Smooth muscle cell of the pulmonary artery (primary cell): ENCODE measurements around the gene GPR155. TPM values are rescaled to one million over a fixed set of nuclear protein-coding genes. Genes with fewer than 3 reads are reported as not detected.

Experiments
- total RNA-seq: library from RNA; depleted of rRNA; stranded (reverse); fragments of >200 nt; gene quantifications from 2 replicates; pipeline ENCODE4 v1.2.3, GENCODE V29; 2014

GPR155 gene, protein sequence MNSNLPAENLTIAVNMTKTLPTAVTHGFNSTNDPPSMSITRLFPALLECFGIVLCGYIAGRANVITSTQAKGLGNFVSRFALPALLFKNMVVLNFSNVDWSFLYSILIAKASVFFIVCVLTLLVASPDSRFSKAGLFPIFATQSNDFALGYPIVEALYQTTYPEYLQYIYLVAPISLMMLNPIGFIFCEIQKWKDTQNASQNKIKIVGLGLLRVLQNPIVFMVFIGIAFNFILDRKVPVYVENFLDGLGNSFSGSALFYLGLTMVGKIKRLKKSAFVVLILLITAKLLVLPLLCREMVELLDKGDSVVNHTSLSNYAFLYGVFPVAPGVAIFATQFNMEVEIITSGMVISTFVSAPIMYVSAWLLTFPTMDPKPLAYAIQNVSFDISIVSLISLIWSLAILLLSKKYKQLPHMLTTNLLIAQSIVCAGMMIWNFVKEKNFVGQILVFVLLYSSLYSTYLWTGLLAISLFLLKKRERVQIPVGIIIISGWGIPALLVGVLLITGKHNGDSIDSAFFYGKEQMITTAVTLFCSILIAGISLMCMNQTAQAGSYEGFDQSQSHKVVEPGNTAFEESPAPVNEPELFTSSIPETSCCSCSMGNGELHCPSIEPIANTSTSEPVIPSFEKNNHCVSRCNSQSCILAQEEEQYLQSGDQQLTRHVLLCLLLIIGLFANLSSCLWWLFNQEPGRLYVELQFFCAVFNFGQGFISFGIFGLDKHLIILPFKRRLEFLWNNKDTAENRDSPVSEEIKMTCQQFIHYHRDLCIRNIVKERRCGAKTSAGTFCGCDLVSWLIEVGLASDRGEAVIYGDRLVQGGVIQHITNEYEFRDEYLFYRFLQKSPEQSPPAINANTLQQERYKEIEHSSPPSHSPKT
- 9.3 and 10.4 TPM in 2 replicates for total RNA-seq

DNA sequence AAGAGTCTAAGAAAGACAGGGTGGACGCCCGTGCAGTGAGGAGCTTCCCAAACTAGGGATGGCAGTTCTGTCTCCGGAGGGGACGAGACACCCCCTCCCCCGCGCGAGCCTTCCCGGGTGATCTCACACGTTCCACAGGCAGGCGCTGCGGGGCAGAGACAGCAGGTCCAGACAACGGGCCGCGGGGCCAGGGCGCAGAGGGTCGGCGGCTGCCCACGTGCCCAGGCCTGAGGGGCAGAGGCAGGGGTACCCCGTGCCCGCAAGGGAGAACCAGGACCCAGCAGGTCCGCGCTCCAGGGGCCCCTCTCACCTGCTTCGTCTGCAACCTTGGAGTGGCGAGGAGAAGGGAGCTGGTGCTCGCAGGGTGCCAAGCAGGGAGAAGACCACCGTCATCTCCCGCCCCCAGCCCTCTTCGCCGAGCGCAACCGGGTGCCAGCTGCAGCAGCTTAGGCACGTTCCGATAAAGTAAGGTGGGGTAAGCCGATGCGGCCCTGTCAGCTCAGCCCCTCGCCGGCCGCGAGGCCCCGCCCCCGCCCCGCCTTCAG lies at the start of gene GPR155:
Gene GPR155 (minus strand): TSS at position 467 of the 545 bp plus-strand sequence. CDS start 5,073 bp downstream, outside the sequence.

DNA sequence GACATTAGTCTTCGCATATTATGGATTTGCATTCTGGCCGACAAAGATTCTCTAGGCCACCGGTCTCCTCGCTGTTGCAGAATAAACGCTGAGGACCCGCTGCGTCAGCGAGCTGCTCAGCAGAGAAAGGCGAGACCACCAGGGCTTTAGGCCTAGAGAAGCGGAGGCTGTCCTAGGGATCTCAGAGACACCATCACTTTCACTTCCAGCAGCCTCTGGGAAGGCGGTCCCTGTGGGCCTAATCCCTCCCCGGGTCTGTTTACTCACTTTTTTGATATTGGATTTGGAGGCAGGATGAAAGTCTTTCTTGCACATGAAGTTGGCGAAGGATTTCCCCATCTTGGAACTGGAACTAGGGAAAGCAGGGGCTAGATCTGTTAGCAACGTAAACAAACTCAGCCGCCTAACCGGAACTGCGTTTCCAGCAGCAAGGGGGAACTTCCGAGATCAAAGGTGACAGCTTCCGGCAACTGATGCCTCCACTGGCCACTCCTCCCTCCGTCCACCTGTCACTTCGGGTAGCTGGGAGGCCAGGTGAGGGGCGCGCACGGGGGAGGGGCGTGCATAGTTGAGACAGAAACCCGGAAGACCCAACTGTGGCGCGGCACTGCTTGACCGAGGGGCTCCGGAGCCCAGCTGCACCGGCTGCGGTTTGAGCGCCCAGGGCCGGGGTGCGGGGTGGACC lies 91.4 kb downstream of the GPR155 start, which contains the start of gene SCRN3:
Gene SCRN3 (plus strand): TSS at position 447 of the 685 bp plus-strand sequence. CDS start 2,554 bp downstream, outside the sequence.

Other genes starting within 250 kb of the GPR155 start
- 68.2 and 79.2 TPM in 2 replicates for gene OLA1, start 238.5 kb downstream of the GPR155 start, total RNA-seq
- gene SP9, start 152.1 kb downstream of the GPR155 start, total RNA-seq: not detected in 2 replicates
- gene SCRN3, start 91.3 kb downstream of the GPR155 start, total RNA-seq: 29.6 and 32.9 TPM in 2 replicates
- gene WIPF1, start 110.8 kb upstream of the GPR155 start, total RNA-seq: 16.9 and 20.5 TPM in 2 replicates